GM20000 (cell line): ENCODE measurements around the gene FKTN.

Source experiments
- DNase-seq: peaks from one replicate; pipeline ENCODE4 v3.0.0; 2012; ENCODE audit warnings: low spot score
- TF ChIP-seq, protein P1 (sequence below): IDR thresholded peaks from 2 replicates; pipeline ENCODE4 v1.5.1; 2012; ENCODE audit warnings: mild to moderate bottlenecking, control low read depth; ENCODE audit errors: extremely low read depth, missing control alignments

The FKTN gene

DNA sequence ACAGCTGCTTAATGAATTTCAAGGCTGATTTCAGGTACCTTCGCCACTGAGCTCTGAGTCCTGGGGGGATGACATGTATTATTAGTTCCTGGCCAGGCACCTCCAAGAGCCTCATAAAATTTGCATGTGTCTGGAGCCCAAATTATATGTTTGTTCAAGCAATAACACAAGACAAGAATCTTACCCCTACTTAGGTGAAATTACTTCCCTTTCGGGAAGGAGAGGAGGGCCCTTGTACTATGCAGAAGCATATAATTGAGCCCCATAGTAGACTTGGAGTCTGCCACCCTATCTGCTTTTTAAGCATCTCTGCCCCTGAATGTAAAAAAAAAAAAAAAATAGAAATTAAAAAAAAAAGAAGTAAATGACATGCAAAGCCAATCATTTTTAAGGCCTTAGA lies 123.4 kb downstream of the FKTN start:
- TF ChIP-seq, protein P1, sequence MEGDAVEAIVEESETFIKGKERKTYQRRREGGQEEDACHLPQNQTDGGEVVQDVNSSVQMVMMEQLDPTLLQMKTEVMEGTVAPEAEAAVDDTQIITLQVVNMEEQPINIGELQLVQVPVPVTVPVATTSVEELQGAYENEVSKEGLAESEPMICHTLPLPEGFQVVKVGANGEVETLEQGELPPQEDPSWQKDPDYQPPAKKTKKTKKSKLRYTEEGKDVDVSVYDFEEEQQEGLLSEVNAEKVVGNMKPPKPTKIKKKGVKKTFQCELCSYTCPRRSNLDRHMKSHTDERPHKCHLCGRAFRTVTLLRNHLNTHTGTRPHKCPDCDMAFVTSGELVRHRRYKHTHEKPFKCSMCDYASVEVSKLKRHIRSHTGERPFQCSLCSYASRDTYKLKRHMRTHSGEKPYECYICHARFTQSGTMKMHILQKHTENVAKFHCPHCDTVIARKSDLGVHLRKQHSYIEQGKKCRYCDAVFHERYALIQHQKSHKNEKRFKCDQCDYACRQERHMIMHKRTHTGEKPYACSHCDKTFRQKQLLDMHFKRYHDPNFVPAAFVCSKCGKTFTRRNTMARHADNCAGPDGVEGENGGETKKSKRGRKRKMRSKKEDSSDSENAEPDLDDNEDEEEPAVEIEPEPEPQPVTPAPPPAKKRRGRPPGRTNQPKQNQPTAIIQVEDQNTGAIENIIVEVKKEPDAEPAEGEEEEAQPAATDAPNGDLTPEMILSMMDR, result no peak
- DNase-seq, result no peak

DNA sequence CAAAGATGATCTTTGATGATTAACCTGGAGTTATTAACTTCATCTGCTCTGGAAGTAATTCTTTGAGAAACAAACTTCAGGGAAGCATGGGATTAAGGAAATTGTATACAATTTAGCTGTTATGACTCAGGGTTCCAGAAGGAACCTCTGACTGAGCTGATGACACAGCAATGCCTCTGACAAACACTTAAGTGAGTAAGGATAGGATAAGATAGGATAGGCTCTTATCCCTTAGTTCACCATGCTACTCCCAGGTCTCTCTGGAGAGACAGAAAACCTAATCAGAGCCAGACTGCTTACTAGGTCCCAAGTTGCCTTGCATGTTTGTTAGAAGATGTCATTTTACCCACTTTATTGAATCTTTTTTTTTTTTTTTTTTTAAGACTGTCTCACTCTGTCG lies 123.8 kb downstream of the FKTN start:
- no peak for DNase-seq
- TF ChIP-seq, protein P1, result no peak

DNA sequence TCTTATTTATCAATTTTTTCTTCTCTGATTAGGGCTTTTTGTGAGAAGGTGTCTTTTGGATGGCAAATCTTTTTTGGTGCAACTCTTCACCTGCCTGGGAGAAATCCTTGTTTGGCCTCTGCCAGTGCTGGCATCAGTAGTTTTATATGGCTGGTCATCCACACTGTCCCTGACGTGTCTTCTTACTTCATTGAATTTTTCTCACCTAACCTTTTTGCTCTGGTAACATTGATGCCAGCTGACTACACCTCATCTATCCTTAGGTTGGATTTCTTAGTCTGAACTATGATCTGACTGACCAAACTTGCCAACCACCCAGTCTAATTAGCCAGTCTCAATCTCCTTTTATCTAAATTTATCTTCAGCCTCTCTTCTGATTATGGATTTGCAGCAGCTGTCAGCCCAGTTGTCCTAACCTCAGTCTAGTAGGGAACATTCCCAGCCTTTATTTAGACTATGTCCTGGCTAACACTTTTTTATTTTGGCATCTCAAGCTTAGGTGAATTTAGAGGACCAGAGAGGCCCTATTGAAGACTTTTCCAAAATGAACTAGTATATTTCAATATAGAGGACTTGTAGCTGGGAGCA lies 125.9 kb downstream of the FKTN start:
- TF ChIP-seq, protein P1, result no peak
- no peak for DNase-seq

DNA sequence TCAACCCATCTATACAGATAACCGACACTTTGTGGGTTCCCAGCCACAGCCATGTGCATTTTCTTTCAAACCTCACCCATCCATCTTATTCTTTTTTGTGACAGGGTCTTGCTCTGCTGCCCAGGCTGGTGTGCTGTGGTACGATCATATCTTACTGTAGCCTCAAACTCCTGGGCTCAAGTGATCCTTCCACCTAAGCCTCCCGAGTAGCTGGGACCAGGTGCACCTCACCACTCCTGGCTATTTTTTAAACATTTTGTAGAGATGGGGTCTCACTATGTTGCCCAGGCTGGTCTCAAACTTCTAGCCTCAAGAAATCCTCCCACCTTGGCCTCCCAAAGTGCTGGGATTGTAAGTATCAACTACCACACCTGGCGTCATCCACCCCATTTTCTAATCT lies 129.0 kb downstream of the FKTN start:
- DNase-seq, result no peak
- TF ChIP-seq, protein P1, result no peak
